ENCODE measurements around the gene INO80D. TPM values are rescaled to one million over a fixed set of nuclear protein-coding genes. Genes with fewer than 3 reads are reported as not detected.

Gene INO80D
- total RNA-seq, 1 donor from 2014 or later = 25.2 TPM

DNA sequence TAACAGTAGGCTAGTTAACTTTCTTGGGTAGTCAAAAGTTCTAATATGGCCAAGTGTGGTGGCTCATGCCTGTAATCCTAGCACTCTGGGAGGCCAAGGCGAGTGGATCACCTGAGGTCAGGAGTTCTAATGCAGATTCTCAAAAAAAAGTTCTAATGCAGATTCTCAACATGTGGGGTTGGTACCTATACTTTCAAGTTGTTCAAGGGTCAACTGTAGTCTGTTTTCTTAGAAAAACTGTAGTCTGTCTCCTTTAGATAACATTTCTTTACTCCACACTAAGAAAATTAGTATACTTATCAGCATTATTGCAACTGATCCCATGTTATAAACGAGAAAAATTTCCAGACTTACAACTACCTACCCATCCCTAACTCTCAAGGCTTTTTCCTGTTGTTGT lies 16.6 kb downstream of the INO80D start:
- TF ChIP-seq, protein P1, sequence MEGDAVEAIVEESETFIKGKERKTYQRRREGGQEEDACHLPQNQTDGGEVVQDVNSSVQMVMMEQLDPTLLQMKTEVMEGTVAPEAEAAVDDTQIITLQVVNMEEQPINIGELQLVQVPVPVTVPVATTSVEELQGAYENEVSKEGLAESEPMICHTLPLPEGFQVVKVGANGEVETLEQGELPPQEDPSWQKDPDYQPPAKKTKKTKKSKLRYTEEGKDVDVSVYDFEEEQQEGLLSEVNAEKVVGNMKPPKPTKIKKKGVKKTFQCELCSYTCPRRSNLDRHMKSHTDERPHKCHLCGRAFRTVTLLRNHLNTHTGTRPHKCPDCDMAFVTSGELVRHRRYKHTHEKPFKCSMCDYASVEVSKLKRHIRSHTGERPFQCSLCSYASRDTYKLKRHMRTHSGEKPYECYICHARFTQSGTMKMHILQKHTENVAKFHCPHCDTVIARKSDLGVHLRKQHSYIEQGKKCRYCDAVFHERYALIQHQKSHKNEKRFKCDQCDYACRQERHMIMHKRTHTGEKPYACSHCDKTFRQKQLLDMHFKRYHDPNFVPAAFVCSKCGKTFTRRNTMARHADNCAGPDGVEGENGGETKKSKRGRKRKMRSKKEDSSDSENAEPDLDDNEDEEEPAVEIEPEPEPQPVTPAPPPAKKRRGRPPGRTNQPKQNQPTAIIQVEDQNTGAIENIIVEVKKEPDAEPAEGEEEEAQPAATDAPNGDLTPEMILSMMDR (IDR thresholded peaks at IDR 0.05; ENCODE audit: unreplicated experiment) = no peak
- H3K36me3 Mint-ChIP-seq (ENCODE audit: insufficient read depth) = peaks cover 5% of the 10 kb centered on the region
- H3K27me3 Mint-ChIP-seq = no peaks in the 10 kb centered on the region
- no peak for DNase-seq (ENCODE audit: low spot score, unreplicated experiment)
- H3K27ac Mint-ChIP-seq = no peak overlapping the region
- H3K4me3 Mint-ChIP-seq (ENCODE audit: low read depth) = no peak overlapping the region
- no peaks in the 10 kb centered on the region for H3K9me3 Mint-ChIP-seq (ENCODE audit: low read depth)
- H3K4me1 Mint-ChIP-seq (ENCODE audit: low read depth) = no peaks in the 10 kb centered on the region

DNA sequence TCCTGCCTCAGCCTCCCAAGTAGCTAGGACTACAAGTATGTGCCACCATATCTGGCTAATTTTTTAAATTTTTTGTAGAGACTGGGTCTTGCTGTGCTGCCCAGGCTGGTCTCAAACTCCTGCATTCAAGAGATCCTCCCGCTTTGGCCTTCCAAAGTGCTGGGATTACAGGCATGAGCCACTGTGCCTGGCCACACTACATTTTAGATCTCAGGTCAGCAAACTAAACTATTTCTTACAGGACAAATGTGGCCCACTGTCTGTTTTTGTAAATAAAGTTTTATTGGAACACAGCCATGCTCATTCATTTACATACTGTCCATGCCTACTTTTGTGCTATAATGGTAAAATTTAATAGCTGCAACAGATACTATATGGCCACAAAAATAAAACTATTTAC lies 17.8 kb downstream of the INO80D start:
- H3K27ac Mint-ChIP-seq = no peak overlapping the region
- H3K27me3 Mint-ChIP-seq = no peaks in the 10 kb centered on the region
- no peak for DNase-seq (ENCODE audit: low spot score, unreplicated experiment)
- no peak overlapping the region for H3K4me3 Mint-ChIP-seq (ENCODE audit: low read depth)
- peaks cover 8% of the 10 kb centered on the region for H3K36me3 Mint-ChIP-seq (ENCODE audit: insufficient read depth)
- TF ChIP-seq, protein P1 (IDR thresholded peaks at IDR 0.05; ENCODE audit: unreplicated experiment) = no peak
- no peaks in the 10 kb centered on the region for H3K9me3 Mint-ChIP-seq (ENCODE audit: low read depth)
- no peaks in the 10 kb centered on the region for H3K4me1 Mint-ChIP-seq (ENCODE audit: low read depth)

DNA sequence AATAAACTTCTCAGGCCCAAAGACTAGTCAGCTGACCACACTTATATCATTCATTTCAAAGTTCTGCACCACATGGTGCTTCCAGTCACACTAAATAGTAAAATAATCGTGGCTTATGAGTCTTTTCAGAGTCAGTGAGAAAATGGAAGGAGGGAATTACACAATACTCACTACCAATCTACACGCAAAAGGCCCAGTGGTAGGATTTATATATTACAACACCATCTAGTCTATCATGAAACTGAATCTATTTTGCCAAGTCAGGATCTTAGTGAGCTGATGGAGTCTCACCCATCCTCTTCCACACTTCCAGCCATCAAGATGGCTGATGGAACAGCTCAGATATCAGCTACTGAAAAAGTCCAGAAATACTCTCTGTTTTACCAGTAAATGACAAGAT lies 21.9 kb downstream of the INO80D start:
- Mint-ChIP-seq H3K27me3 (no peaks in the 10 kb centered on the region), H3K4me1 (ENCODE audit: low read depth) (no peaks in the 10 kb centered on the region), H3K4me3 (ENCODE audit: low read depth) (no peak overlapping the region), H3K9me3 (ENCODE audit: low read depth) (no peaks in the 10 kb centered on the region), H3K27ac (no peak overlapping the region), H3K36me3 (ENCODE audit: insufficient read depth) (peaks cover 15% of the 10 kb centered on the region)
- TF ChIP-seq, protein P1 (IDR thresholded peaks at IDR 0.05; ENCODE audit: unreplicated experiment) = no peak
- DNase-seq (ENCODE audit: low spot score, unreplicated experiment) = no peak

DNA sequence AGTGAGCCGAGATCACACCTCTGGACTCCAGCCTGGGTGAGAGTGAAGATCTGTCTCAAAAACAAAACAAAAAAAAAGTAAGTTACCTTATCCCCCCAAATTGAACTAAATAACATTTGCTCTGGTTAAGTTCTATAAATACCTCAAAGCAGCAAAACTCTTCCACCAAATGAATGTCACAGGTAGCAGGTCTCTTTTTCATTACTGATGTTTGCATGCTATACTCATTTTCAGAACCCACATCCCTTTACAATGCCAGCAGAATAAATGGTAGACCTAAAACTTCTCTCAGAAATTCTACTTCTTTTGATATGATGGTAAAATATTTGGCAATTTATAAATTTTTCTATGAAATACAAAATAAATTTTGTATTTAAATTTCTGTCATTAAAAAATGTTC lies 22.3 kb downstream of the INO80D start:
- Mint-ChIP-seq H3K9me3 (ENCODE audit: low read depth) (no peaks in the 10 kb centered on the region), H3K36me3 (ENCODE audit: insufficient read depth) (peaks cover 14% of the 10 kb centered on the region), H3K27me3 (no peaks in the 10 kb centered on the region), H3K27ac (no peak overlapping the region), H3K4me3 (ENCODE audit: low read depth) (no peak overlapping the region), H3K4me1 (ENCODE audit: low read depth) (no peaks in the 10 kb centered on the region)
- TF ChIP-seq, protein P1 (IDR thresholded peaks at IDR 0.05; ENCODE audit: unreplicated experiment) = no peak
- no peak for DNase-seq (ENCODE audit: low spot score, unreplicated experiment)

DNA sequence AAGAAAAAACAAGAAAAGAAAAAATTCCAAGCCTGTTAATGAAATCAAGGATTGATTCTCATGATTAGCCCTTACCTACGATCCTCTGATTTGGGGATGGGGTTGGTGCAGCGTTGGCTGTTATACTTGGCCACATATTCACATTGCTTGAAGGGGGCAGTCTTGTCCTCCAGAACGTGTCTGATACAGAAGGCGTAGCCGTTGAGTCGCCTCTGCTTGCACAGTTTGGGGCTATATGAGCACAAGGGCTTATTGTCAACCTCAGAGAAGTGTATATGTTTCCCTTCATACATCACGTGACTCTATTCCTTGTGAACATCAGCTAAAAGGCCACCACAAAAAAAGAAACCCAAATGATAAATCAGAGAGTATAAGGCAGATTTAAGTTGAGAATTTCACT lies 23.2 kb downstream of the INO80D start:
- no peak for DNase-seq (ENCODE audit: low spot score, unreplicated experiment)
- H3K27me3 Mint-ChIP-seq = no peaks in the 10 kb centered on the region
- TF ChIP-seq, protein P1 (IDR thresholded peaks at IDR 0.05; ENCODE audit: unreplicated experiment) = no peak
- peak overlapping the region; percentile 30 for H3K27ac Mint-ChIP-seq
- no peak overlapping the region for H3K4me3 Mint-ChIP-seq (ENCODE audit: low read depth)
- peaks cover 14% of the 10 kb centered on the region for H3K36me3 Mint-ChIP-seq (ENCODE audit: insufficient read depth)
- no peaks in the 10 kb centered on the region for H3K4me1 Mint-ChIP-seq (ENCODE audit: low read depth)
- H3K9me3 Mint-ChIP-seq (ENCODE audit: low read depth) = no peaks in the 10 kb centered on the region

Data from progenitor cell of endocrine pancreas (in vitro differentiated cells).